H1 (cell line): Measurements from ENCODE around the gene GRIN3A. TPM values are rescaled to one million over a fixed set of nuclear protein-coding genes. Genes with fewer than 3 reads are reported as not detected.
A peak's percentile ranks its signal among the peaks of the same experiment; 100 is the strongest.

Experiments
- ATF3 ChIP-seq: IDR thresholded peaks from 2 replicates; pipeline ENCODE4 v1.6.1; 2011; ENCODE audit warnings: low read depth, mild to moderate bottlenecking, low read length; ENCODE audit not compliant: insufficient read depth
- CHD7 ChIP-seq: fragments of 300-600 bp; sonication (generic); IDR thresholded peaks from 2 replicates; pipeline ENCODE4 v1.7.1; 2012; ENCODE audit warnings: low read length, moderate library complexity, mild to moderate bottlenecking, inconsistent platforms; ENCODE audit not compliant: insufficient replicate concordance
- EZH2 ChIP-seq: fragments of 200-600 bp; sonication (generic); IDR thresholded peaks from 2 replicates; pipeline ENCODE4 v1.7.1; 2012; ENCODE audit warnings: low read depth, mild to moderate bottlenecking, moderate library complexity, low read length, inconsistent platforms; ENCODE audit not compliant: severe bottlenecking
- FOSL1 ChIP-seq: IDR thresholded peaks from 2 replicates; pipeline ENCODE4 v1.6.1; 2011; ENCODE audit warnings: mild to moderate bottlenecking, low read depth, low read length, moderate library complexity; ENCODE audit not compliant: insufficient read depth
- RAD21 ChIP-seq, 2 experiments: IDR thresholded peaks in 1 of 2; conservative IDR thresholded peaks in 1 of 2; 2 replicates each; pipeline ENCODE4 v1.6.1; 2011; ENCODE audit warnings: low read depth in 2 of 2, low read length in 2 of 2, improper control_type of control experiment in 1 of 2, inconsistent platforms in 1 of 2, mild to moderate bottlenecking in 1 of 2, moderate library complexity in 1 of 2
- TBP ChIP-seq: IDR thresholded peaks from 2 replicates; pipeline ENCODE4 v1.6.1; 2011; ENCODE audit warnings: low read depth, low read length, improper control_type of control experiment
- polyA plus RNA-seq, 7 experiments: library from polyadenylated mRNA; depleted of rRNA in 3 of 7; stranded (reverse) in 5 of 7; unstranded in 2 of 7; fragments of >200 nt in 5 of 7; fragments of 200-250 nt in 2 of 7; gene quantifications; 1 replicate in 5 of 7; 2 replicates in 1 of 7; 4 replicates in 1 of 7; pipeline versions ENCODE4 v1.2.1 to v1.2.3, GENCODE V29; 2011 to 2013; ENCODE audit warnings: missing spikeins in 2 of 7, mixed read lengths in 2 of 7
- total RNA-seq: library from RNA; stranded (reverse); fragmentation: NEBNext Ultra II Directional; extraction: Animal tissue kit (Norgen Biotek cat#: 25700); gene quantifications from 2 replicates; pipeline ENCODE4 v1.2.1, GENCODE V29; 2021

GRIN3A gene
- total and polyA plus RNA-seq, 2 of the 8 experiments (the other 6 are each of a cell fraction or from before 2014, with no cell fraction given) = 0.04 TPM; not detected in 1

- peak; percentile 5 for TF ChIP-seq CHD7
- no peak for TF ChIP-seq FOSL1
- peak; percentile 71 to 77 for TF ChIP-seq RAD21 (IDR thresholded peaks at IDR 0.05 in 1 of 2, conservative IDR thresholded peaks at IDR 0.05 in 1 of 2; ENCODE audit: low read depth in 2 of 2, low read length in 2 of 2)
- TF ChIP-seq TBP = peak; percentile 45; the same call in 1 of the 2 replicates
- peak; percentile 29 for TF ChIP-seq EZH2
- no peak for TF ChIP-seq ATF3
Measured at GRCh38 chr9:101738566-101739183, at the start of gene GRIN3A (continued).
